CD14-positive monocyte (primary cell): ENCODE measurements around the gene NAT14. TPM values are rescaled to one million over a fixed set of nuclear protein-coding genes. Genes with fewer than 3 reads are reported as not detected.

Experiments
- DNase-seq, 3 donors: peaks; one replicate each; pipeline ENCODE4 v3.0.0-alpha.2; 2011 to 2022
- H2AFZ ChIP-seq: 2 replicates; pipeline ENCODE4 v1.6.0; 2012; ENCODE audit warnings: mild to moderate bottlenecking, low read depth, low read length, inconsistent platforms; ENCODE audit not compliant: insufficient read depth, poor library complexity, severe bottlenecking
- H3K27ac ChIP-seq, 2 donors: 1 replicate in 1 of 2; 2 replicates in 1 of 2; pipeline ENCODE4 v1.5.1; 2012 to 2013; ENCODE audit warnings: low read length in 2 of 2, control low read depth in 1 of 2, inconsistent platforms in 1 of 2, low read depth in 1 of 2, mild to moderate bottlenecking in 1 of 2
- H3K27me3 ChIP-seq, 2 donors: one replicate each; pipeline versions ENCODE4 v1.6.0 to v1.6.1; 2011 to 2013; ENCODE audit warnings: low read length in 2 of 2; ENCODE audit not compliant: control insufficient read depth in 2 of 2, insufficient read depth in 2 of 2
- H3K36me3 ChIP-seq, 2 donors: replicated peaks in 1 of 2; 1 replicate in 1 of 2; 2 replicates in 1 of 2; pipeline versions ENCODE4 v1.5.1 to v1.6.1; 2012 to 2013; ENCODE audit warnings: low read length in 2 of 2, control low read depth in 1 of 2, inconsistent platforms in 1 of 2, mild to moderate bottlenecking in 1 of 2; ENCODE audit not compliant: insufficient read depth in 2 of 2, control insufficient read depth in 1 of 2
- H3K4me1 ChIP-seq, 2 donors: 1 replicate in 1 of 2; 2 replicates in 1 of 2; pipeline versions ENCODE4 v1.5.1 to v1.6.1; 2012 to 2013; ENCODE audit warnings: low read length in 2 of 2, control low read depth in 1 of 2, inconsistent platforms in 1 of 2, mild to moderate bottlenecking in 1 of 2, moderate library complexity in 1 of 2; ENCODE audit not compliant: insufficient read depth in 2 of 2, control insufficient read depth in 1 of 2
- H3K4me2 ChIP-seq: replicated peaks from 2 replicates; pipeline ENCODE3; 2012; ENCODE audit warnings: low read length, moderate library complexity, mild to moderate bottlenecking; ENCODE audit not compliant: poor library complexity, severe bottlenecking; ENCODE audit errors: extremely low read depth
- H3K4me3 ChIP-seq, 3 experiments: fragments of 200-600 bp in 1 of 3; sonication (generic) in 1 of 3; replicated peaks in 1 of 3; 1 replicate in 2 of 3; 2 replicates in 1 of 3; pipeline ENCODE4 v1.5.1; 2011 to 2013; ENCODE audit warnings: low read length in 3 of 3, mild to moderate bottlenecking in 3 of 3, control low read depth in 2 of 3, low read depth in 2 of 3, inconsistent platforms in 1 of 3, moderate library complexity in 1 of 3
- H3K79me2 ChIP-seq: 2 replicates; pipeline ENCODE4 v1.6.0; 2012; ENCODE audit warnings: mild to moderate bottlenecking, control low read depth, inconsistent platforms, low read length, moderate library complexity; ENCODE audit not compliant: insufficient read depth
- H3K9ac ChIP-seq: 2 replicates; pipeline ENCODE4 v1.6.0; 2017; ENCODE audit warnings: low read length, mild to moderate bottlenecking; ENCODE audit not compliant: insufficient read depth, poor library complexity, severe bottlenecking
- H3K9me3 ChIP-seq, 2 donors: replicated peaks in 1 of 2; 1 replicate in 1 of 2; 2 replicates in 1 of 2; pipeline versions ENCODE4 v1.5.1 to v1.6.1; 2012 to 2013; ENCODE audit warnings: low read length in 2 of 2, control low read depth in 1 of 2; ENCODE audit not compliant: control insufficient read depth in 1 of 2, insufficient read depth in 1 of 2
- H4K20me1 ChIP-seq: 2 replicates; pipeline ENCODE4 v1.6.0; 2012; ENCODE audit warnings: mild to moderate bottlenecking, low read length, control low read depth, moderate library complexity; ENCODE audit not compliant: insufficient read depth
- H3K27ac Mint-ChIP-seq, 7 donors: one replicate each; pipeline ENCODE4 v1.8.0; 2020; ENCODE audit warnings: mild to moderate bottlenecking in 7 of 7, mixed read lengths in 7 of 7, moderate library complexity in 6 of 7, inconsistent platforms in 2 of 7
- H3K27me3 Mint-ChIP-seq, 3 donors: one replicate each; pipeline ENCODE4 v1.8.0; 2021 to 2022; ENCODE audit warnings: low read depth in 3 of 3, mild to moderate bottlenecking in 3 of 3, mixed read lengths in 3 of 3, moderate library complexity in 3 of 3, inconsistent platforms in 1 of 3
- H3K36me3 Mint-ChIP-seq, 2 donors: one replicate each; pipeline ENCODE4 v1.8.0; 2020; ENCODE audit warnings: mixed read lengths in 2 of 2, inconsistent platforms in 1 of 2, mild to moderate bottlenecking in 1 of 2
- H3K4me1 Mint-ChIP-seq: one replicate; pipeline ENCODE4 v1.8.0; 2020; ENCODE audit warnings: mild to moderate bottlenecking, mixed read lengths
- H3K4me3 Mint-ChIP-seq, 2 donors: one replicate each; pipeline ENCODE4 v1.8.0; 2020; ENCODE audit warnings: mild to moderate bottlenecking in 2 of 2, mixed read lengths in 2 of 2, moderate library complexity in 1 of 2
- H3K9me3 Mint-ChIP-seq, 7 donors: one replicate each; pipeline ENCODE4 v1.8.0; 2020 to 2022; ENCODE audit warnings: mixed read lengths in 7 of 7, mild to moderate bottlenecking in 6 of 7, moderate library complexity in 6 of 7, inconsistent platforms in 2 of 7
- CTCF ChIP-seq: fragments of 200-600 bp; IDR thresholded peaks from one replicate; pipeline ENCODE4 v1.8.0; 2022; ENCODE audit warnings: antibody characterized with exemption, mild to moderate bottlenecking
- WGBS: methylation state at CpG from one replicate; pipeline ENCODE4 v1.1.5; 2013; ENCODE audit warnings: missing lambda C conversion rate; ENCODE audit not compliant: insufficient coverage; 5-methylcytosine and 5-hydroxymethylcytosine counted together
- intact Hi-C, 2 donors: fragments of 100-400 bp; cut with micrococcal nuclease; formaldehyde crosslinking; loops; one replicate each; pipeline versions ENCODE4 v1.15.0 to v1.15.1; 2023
- polyA plus RNA-seq, 3 donors: library from polyadenylated mRNA; depleted of rRNA in 1 of 3; unstranded in 2 of 3; stranded (reverse) in 1 of 3; fragments of 300-500 nt in 2 of 3; fragments of >200 nt in 1 of 3; fragmentation: Illumina TruSeq in 2 of 3; gene quantifications; 1 replicate in 2 of 3; 2 replicates in 1 of 3; pipeline ENCODE4 v1.2.3, GENCODE V29; 2012 to 2021

Gene NAT14
- polyA plus RNA-seq, 3 donors: 1.5 to 2.2 (median 1.9) TPM

- H4K20me1 ChIP-seq: no peaks in the 10 kb centered on the region
- H3K4me1 Mint-ChIP-seq: peaks cover 9% of the 10 kb centered on the region
- intact Hi-C loops: loop anchor here (5.0 kb wide), 2 partner anchors 37 to 362 kb away; no protein-coding TSS in a partner anchor
- peaks cover 0 to 3% of the 10 kb centered on the region in 2 donors for H3K27me3 ChIP-seq
- no peak overlapping the region for H3K9ac ChIP-seq
- H3K4me3 ChIP-seq: peak overlapping the region in 2 of 3 experiments; percentile 51 to 77
- H3K9me3 Mint-ChIP-seq: peaks cover 0 to 16% (median 9%) of the 10 kb centered on the region in 7 donors
- peak overlapping the region; percentile 84 for H3K4me2 ChIP-seq
- H3K4me1 ChIP-seq: peaks cover 5 to 11% of the 10 kb centered on the region in 2 donors
- H3K36me3 Mint-ChIP-seq: peaks cover 0 to 2% of the 10 kb centered on the region in 2 donors
- H3K36me3 ChIP-seq: no peaks in the 10 kb centered on the region
- peaks cover 5 to 14% (median 11%) of the 10 kb centered on the region in 3 donors for H3K27me3 Mint-ChIP-seq
- H3K4me3 Mint-ChIP-seq: peak overlapping the region in 1 of 2 donors; percentile 90
- no peaks in the 10 kb centered on the region for H3K79me2 ChIP-seq
- no peaks in the 10 kb centered on the region for H3K9me3 ChIP-seq
- WGBS: 16% methylated on average over 6 of the region's 13 CpGs
- H3K27ac Mint-ChIP-seq: peak overlapping the region in 2 of 7 donors; percentile 47 to 68
- TF ChIP-seq CTCF: peak; percentile 76
- no peak overlapping the region for H3K27ac ChIP-seq
- peak overlapping the region; percentile 88 for H2AFZ ChIP-seq
- no peak for DNase-seq
Observed at GRCh38 chr19:55504252-55504603, 19.2 kb downstream of the NAT14 start.

GRCh38 chr19:55504981-55505380 is 20.0 kb downstream of the NAT14 start:
- Mint-ChIP-seq H3K27me3 (peaks cover 3 to 16% (median 11%) of the 10 kb centered on the region in 3 donors), H3K4me1 (peaks cover 9% of the 10 kb centered on the region), H3K27ac (no peak overlapping the region), H3K36me3 (peaks cover 0 to 2% of the 10 kb centered on the region in 2 donors), H3K9me3 (peaks cover 0 to 16% (median 9%) of the 10 kb centered on the region in 7 donors), H3K4me3 (no peak overlapping the region)
- Histone ChIP-seq H3K4me1 (peaks cover 5 to 11% of the 10 kb centered on the region in 2 donors), H4K20me1 (no peaks in the 10 kb centered on the region), H3K27me3 (peaks cover 0 to 3% of the 10 kb centered on the region in 2 donors), H3K9me3 (no peaks in the 10 kb centered on the region), H3K4me2 (no peak overlapping the region), H3K36me3 (no peaks in the 10 kb centered on the region), H3K79me2 (no peaks in the 10 kb centered on the region), H3K4me3 (no peak overlapping the region), H2AFZ (no peak overlapping the region), H3K9ac (no peak overlapping the region), H3K27ac (no peak overlapping the region)
- no peak for DNase-seq
- intact Hi-C loops: loop anchor here (5.0 kb wide), 2 partner anchors 38 to 363 kb away; no protein-coding TSS in a partner anchor
- WGBS: 86% methylated on average over 6 of the region's 11 CpGs
- TF ChIP-seq CTCF: no peak
